Common myeloid progenitor, CD34-positive (primary cell): ENCODE results near the gene PARL.

Experiments used
- CTCF ChIA-PET: fragments of 350-600 bp; sonication (Branson Sonifier 250); formaldehyde crosslinking; loops from one replicate; lab custom pipeline; 2021; ENCODE audit warnings: antibody characterized with exemption; lab: Charles Lee
- POLR2A ChIA-PET: fragments of 350-600 bp; sonication (Branson Sonifier 250); formaldehyde crosslinking; loops from one replicate; lab custom pipeline; 2021; ENCODE audit warnings: antibody characterized with exemption; lab: Charles Lee
- DNase-seq, 3 donors: peaks; one replicate each; pipeline versions ENCODE4 v3.0.0 to v3.0.0-alpha.2; 2013
- H3K27ac ChIP-seq, 2 experiments: 1 replicate in 1 of 2; 2 replicates in 1 of 2; pipeline ENCODE4 v1.7.0; 2013; ENCODE audit warnings: inconsistent platforms in 2 of 2, low read length in 2 of 2, mild to moderate bottlenecking in 2 of 2, low read depth in 1 of 2, moderate library complexity in 1 of 2; ENCODE audit not compliant: severe bottlenecking in 2 of 2, insufficient read depth in 1 of 2, poor library complexity in 1 of 2
- H3K27me3 ChIP-seq, 5 experiments: replicated peaks in 2 of 5; 1 replicate in 3 of 5; 2 replicates in 2 of 5; pipeline versions ENCODE4 v1.6.1 to v1.7.0; 2013; ENCODE audit warnings: low read length in 4 of 5, mild to moderate bottlenecking in 2 of 5, moderate library complexity in 2 of 5, inconsistent platforms in 1 of 5; ENCODE audit not compliant: insufficient read depth in 5 of 5, control insufficient read depth in 4 of 5
- H3K36me3 ChIP-seq, 4 experiments: 1 replicate in 2 of 4; 2 replicates in 2 of 4; pipeline versions ENCODE4 v1.6.1 to v1.7.0; 2013; ENCODE audit warnings: low read length in 3 of 4, control low read depth in 1 of 4, mild to moderate bottlenecking in 1 of 4; ENCODE audit not compliant: control insufficient read depth in 4 of 4, insufficient read depth in 4 of 4
- H3K4me1 ChIP-seq, 4 experiments: 1 replicate in 3 of 4; 2 replicates in 1 of 4; pipeline versions ENCODE4 v1.6.1 to v1.7.1; 2013; ENCODE audit warnings: low read length in 3 of 4, mild to moderate bottlenecking in 3 of 4, control low read depth in 1 of 4, inconsistent platforms in 1 of 4, moderate library complexity in 1 of 4; ENCODE audit not compliant: control insufficient read depth in 4 of 4, insufficient read depth in 4 of 4; ENCODE audit errors: control extremely low read depth in 1 of 4
- H3K4me3 ChIP-seq, 7 experiments: 1 replicate in 4 of 7; 2 replicates in 3 of 7; pipeline versions ENCODE4 v1.5.1 to v1.7.0; 2013; ENCODE audit warnings: mild to moderate bottlenecking in 7 of 7, low read length in 6 of 7, moderate library complexity in 6 of 7, inconsistent platforms in 2 of 7, low read depth in 2 of 7, control low read depth in 1 of 7; ENCODE audit not compliant: insufficient read depth in 4 of 7, control insufficient read depth in 1 of 7; ENCODE audit errors: extremely low read depth in 1 of 7
- H3K9me3 ChIP-seq, 5 experiments: 1 replicate in 4 of 5; 2 replicates in 1 of 5; pipeline versions ENCODE4 v1.6.1 to v1.7.1; 2013; ENCODE audit warnings: low read length in 4 of 5, mild to moderate bottlenecking in 2 of 5, inconsistent platforms in 1 of 5, low read depth in 1 of 5, moderate library complexity in 1 of 5; ENCODE audit not compliant: control insufficient read depth in 4 of 5, insufficient read depth in 2 of 5; ENCODE audit errors: control extremely low read depth in 1 of 5
- WGBS: methylation state at CpG from one replicate; pipeline ENCODE4 v1.1.5; 2013; ENCODE audit not compliant: insufficient coverage; 5-methylcytosine and 5-hydroxymethylcytosine counted together

Gene PARL

GRCh38 chr3:183807209-183807728 lies 77.4 kb downstream of the PARL start:
- Histone ChIP-seq H3K36me3 (peaks cover 15 to 94% (median 78%) of the 10 kb centered on the region in 4 experiments), H3K4me3 (no peak overlapping the region), H3K27me3 (no peaks in the 10 kb centered on the region), H3K4me1 (no peaks in the 10 kb centered on the region), H3K9me3 (no peaks in the 10 kb centered on the region), H3K27ac (no peak overlapping the region)
- no peak for DNase-seq
- ChIA-PET POLR2A (no interaction called here), CTCF (interaction anchor here (0.8 to 1.1 kb wide), 2 partner anchors 11 to 16 kb away, joined by 3 read pairs; no protein-coding TSS in a partner anchor)
- 97% methylated on average over 12 of the region's 12 CpGs for WGBS

GRCh38 chr3:183802989-183803388 lies 81.7 kb downstream of the PARL start:
- Histone ChIP-seq H3K9me3 (no peaks in the 10 kb centered on the region), H3K27ac (no peak overlapping the region), H3K4me3 (no peak overlapping the region), H3K36me3 (peaks cover 20 to 93% (median 75%) of the 10 kb centered on the region in 4 experiments), H3K4me1 (no peaks in the 10 kb centered on the region), H3K27me3 (no peaks in the 10 kb centered on the region)
- WGBS: 94% methylated on average over 5 of the region's 6 CpGs
- ChIA-PET POLR2A (no interaction called here), CTCF (interaction anchor here (1.0 kb wide), 1 partner anchor 28 kb away, joined by 3 read pairs; no protein-coding TSS in a partner anchor)
- DNase-seq: no peak

GRCh38 chr3:183801601-183802000 lies 83.1 kb downstream of the PARL start:
- H3K27me3 ChIP-seq: no peaks in the 10 kb centered on the region

GRCh38 chr3:183800243-183800863 lies 84.3 kb downstream of the PARL start:
- no peak overlapping the region for H3K27ac ChIP-seq
- POLR2A ChIA-PET: no interaction called here
- no peaks in the 10 kb centered on the region for H3K9me3 ChIP-seq
- CTCF ChIA-PET: interaction anchor here (1.3 kb wide), 1 partner anchor 33 kb away, joined by 3 read pairs; no protein-coding TSS in a partner anchor
- 95% methylated on average over 6 of the region's 8 CpGs for WGBS
- DNase-seq: no peak
- H3K36me3 ChIP-seq: peaks cover 19 to 77% (median 55%) of the 10 kb centered on the region in 4 experiments
- H3K4me1 ChIP-seq: no peaks in the 10 kb centered on the region
- no peak overlapping the region for H3K4me3 ChIP-seq
- no peaks in the 10 kb centered on the region for H3K27me3 ChIP-seq

More at GRCh38 chr3:183801601-183802000, 83.1 kb downstream of the PARL start:
- Histone ChIP-seq H3K4me3 (no peak overlapping the region), H3K9me3 (no peaks in the 10 kb centered on the region), H3K27ac (no peak overlapping the region), H3K36me3 (peaks cover 19 to 85% (median 64%) of the 10 kb centered on the region in 4 experiments), H3K4me1 (no peaks in the 10 kb centered on the region)
- WGBS: 88% methylated on average over 4 of the region's 5 CpGs
- no peak for DNase-seq
- CTCF ChIA-PET: no interaction called here
- POLR2A ChIA-PET: no interaction called here

GRCh38 chr3:183799461-183799860 lies 85.2 kb downstream of the PARL start:
- no peak for DNase-seq
- CTCF ChIA-PET: interaction anchor here (1.3 kb wide), 1 partner anchor 32 kb away, joined by 3 read pairs; no protein-coding TSS in a partner anchor

GRCh38 chr3:183797996-183798395 lies 86.7 kb downstream of the PARL start:
- Histone ChIP-seq H3K4me3 (no peak overlapping the region), H3K36me3 (peaks cover 22 to 65% (median 47%) of the 10 kb centered on the region in 4 experiments), H3K4me1 (no peaks in the 10 kb centered on the region), H3K9me3 (no peaks in the 10 kb centered on the region), H3K27ac (no peak overlapping the region), H3K27me3 (no peaks in the 10 kb centered on the region)
- no peak for DNase-seq
- ChIA-PET POLR2A (no interaction called here), CTCF (interaction anchor here (0.9 to 1.0 kb wide), 2 partner anchors 9 to 18 kb away, joined by 3 to 4 read pairs; no protein-coding TSS in a partner anchor)
- WGBS: 98% methylated on average over 8 of the region's 9 CpGs

More at GRCh38 chr3:183799461-183799860, 85.2 kb downstream of the PARL start:
- 87% methylated on average over 3 of the region's 5 CpGs for WGBS
- Histone ChIP-seq H3K27ac (no peak overlapping the region), H3K36me3 (peaks cover 19 to 70% (median 54%) of the 10 kb centered on the region in 4 experiments), H3K27me3 (no peaks in the 10 kb centered on the region), H3K4me3 (no peak overlapping the region), H3K9me3 (no peaks in the 10 kb centered on the region), H3K4me1 (no peaks in the 10 kb centered on the region)
- POLR2A ChIA-PET: no interaction called here

- 98% methylated on average over 4 of the region's 6 CpGs for WGBS
- Histone ChIP-seq H3K27me3 (no peaks in the 10 kb centered on the region), H3K9me3 (no peaks in the 10 kb centered on the region), H3K4me1 (no peaks in the 10 kb centered on the region), H3K4me3 (no peak overlapping the region), H3K27ac (no peak overlapping the region), H3K36me3 (peaks cover 22 to 64% (median 39%) of the 10 kb centered on the region in 4 experiments)
- POLR2A ChIA-PET: no interaction called here
- CTCF ChIA-PET: no interaction called here
- no peak for DNase-seq
Observed at GRCh38 chr3:183796372-183796771, 88.3 kb downstream of the PARL start.
